Epithelial cell of proximal tubule (primary cell): ENCODE data around the gene NELL2. TPM values are rescaled to one million over a fixed set of nuclear protein-coding genes. Genes with fewer than 3 reads are reported as not detected.

Experiments
- DNase-seq: peaks from one replicate; pipeline ENCODE4 v3.0.0-alpha.2; 2011; ENCODE audit warnings: low read depth
- H3K4me3 ChIP-seq: 2 replicates; pipeline ENCODE4 v1.5.1; 2011; ENCODE audit warnings: low read depth, mild to moderate bottlenecking, low read length
- total RNA-seq: library from RNA; depleted of rRNA; stranded (reverse); fragments of >200 nt; gene quantifications from 2 replicates; pipeline ENCODE4 v1.2.3, GENCODE V29; 2015
- TF ChIP-seq, protein P1 (sequence below): conservative IDR thresholded peaks from 2 replicates; pipeline ENCODE4 v1.5.1; 2012; ENCODE audit warnings: low read depth, mild to moderate bottlenecking, low read length

Gene NELL2
- total RNA-seq, 1 donor from 2014 or later = 0.46 TPM

DNA sequence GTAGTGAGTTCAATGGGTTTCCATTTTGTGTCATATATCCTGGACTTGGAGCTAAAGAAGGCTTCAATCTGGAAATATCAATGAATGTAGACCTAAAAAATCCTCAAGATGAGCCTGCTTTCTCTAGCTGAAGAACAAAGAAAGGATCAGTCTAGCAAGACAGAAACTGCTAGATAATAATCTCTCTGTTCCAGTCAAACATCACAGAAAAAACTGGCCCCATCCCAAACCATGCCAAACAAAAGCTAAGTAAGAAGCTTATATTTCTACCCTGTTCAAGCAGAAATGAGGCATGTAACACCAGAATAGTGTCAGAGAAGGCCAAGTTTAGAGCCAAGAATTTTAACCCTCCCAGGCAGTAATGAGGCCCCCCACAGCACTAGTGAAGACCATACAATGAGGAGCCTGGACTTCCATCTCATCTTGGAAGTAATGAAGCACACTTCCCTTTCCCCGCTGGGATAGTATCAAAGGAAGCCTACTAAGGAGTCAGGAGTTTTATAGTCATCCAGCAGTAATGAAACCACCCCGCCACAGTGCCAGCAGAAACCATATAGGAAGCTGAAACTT is 95.8 kb downstream of the NELL2 start:
- H3K4me3 ChIP-seq = no peak overlapping the region
- DNase-seq = no peak
- TF ChIP-seq, protein P1, sequence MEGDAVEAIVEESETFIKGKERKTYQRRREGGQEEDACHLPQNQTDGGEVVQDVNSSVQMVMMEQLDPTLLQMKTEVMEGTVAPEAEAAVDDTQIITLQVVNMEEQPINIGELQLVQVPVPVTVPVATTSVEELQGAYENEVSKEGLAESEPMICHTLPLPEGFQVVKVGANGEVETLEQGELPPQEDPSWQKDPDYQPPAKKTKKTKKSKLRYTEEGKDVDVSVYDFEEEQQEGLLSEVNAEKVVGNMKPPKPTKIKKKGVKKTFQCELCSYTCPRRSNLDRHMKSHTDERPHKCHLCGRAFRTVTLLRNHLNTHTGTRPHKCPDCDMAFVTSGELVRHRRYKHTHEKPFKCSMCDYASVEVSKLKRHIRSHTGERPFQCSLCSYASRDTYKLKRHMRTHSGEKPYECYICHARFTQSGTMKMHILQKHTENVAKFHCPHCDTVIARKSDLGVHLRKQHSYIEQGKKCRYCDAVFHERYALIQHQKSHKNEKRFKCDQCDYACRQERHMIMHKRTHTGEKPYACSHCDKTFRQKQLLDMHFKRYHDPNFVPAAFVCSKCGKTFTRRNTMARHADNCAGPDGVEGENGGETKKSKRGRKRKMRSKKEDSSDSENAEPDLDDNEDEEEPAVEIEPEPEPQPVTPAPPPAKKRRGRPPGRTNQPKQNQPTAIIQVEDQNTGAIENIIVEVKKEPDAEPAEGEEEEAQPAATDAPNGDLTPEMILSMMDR = no peak

DNA sequence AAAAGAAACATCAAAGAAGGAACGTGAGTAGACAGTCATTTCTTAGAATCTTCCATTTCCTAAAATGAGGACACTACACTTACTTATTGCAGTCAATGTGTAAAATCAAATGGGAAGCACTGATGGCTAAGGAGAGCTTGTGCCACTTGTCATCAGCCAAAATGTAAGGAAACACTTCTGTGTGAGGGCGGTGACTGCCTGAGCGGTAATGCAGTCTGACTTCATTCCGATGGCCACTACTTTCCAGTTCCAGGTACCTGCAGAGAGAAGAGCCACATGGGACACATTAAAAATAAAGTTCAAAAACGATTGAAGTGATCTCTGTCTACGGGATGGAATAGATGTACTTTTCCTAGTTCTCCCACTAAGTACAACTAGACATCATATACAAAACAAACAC is 96.3 kb downstream of the NELL2 start:
- no peak overlapping the region for H3K4me3 ChIP-seq
- DNase-seq = no peak
- TF ChIP-seq, protein P1 = no peak

DNA sequence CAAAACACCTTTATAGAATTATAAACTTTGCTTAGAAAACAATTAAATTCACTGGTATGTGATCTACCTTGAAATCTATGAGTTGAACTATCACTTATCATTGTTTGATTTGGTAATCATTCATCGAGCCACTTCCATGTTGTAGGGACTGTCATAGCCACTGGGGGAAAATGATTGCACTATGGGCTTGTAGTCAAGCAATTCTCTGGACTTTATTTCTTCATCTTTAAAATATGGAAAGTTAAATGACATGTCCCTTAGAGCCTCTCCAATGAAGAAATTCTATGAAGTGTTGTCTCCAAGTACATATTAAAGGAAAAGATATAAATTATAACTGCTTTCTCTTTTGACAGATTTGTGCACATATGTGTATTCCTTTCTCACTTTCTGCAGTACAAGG is 97.3 kb downstream of the NELL2 start:
- DNase-seq = no peak
- H3K4me3 ChIP-seq = no peak overlapping the region

DNA sequence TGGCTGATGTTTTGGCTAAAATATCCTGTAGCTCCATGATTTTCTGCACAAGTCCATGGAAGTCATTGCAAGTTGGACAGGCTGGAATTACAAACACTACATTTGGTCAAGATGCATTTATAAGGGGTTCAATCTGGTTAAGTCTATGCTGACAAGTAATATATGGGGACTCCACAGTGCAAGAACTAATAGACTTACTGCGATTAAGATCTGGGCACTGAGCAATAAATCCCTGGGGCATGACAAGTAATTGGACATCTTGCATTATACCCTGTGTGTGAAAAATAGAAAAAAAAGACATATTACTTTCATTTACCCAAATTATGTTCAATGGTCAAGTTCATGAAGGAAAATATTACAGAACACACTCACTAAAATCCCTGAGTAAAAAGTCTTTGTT is 99.1 kb downstream of the NELL2 start:
- no peak for DNase-seq
- no peak overlapping the region for H3K4me3 ChIP-seq
- TF ChIP-seq, protein P1 = no peak

More for the DNA sequence above, 97.3 kb downstream of the NELL2 start:
- TF ChIP-seq, protein P1 = peak; percentile 5

DNA sequence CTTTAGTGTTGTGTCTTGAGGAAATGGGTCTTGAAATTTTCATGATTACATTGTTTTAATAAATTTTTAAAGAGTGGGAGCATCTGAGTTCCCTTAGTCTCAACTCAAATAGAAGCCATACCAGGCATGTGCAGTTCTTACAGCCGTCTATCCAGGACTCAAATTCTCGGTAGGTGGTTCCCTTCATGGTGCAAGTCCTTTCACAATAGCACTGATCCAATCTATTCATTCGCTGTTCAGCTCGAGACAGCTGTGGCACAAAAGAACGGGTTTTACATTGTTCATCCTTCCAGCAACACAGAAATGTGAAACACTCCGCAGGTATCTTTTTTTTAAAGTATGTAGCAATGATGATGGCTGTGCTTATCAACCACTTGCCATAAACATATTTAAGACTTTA is 100.2 kb downstream of the NELL2 start:
- no peak overlapping the region for H3K4me3 ChIP-seq
- TF ChIP-seq, protein P1 = no peak
- DNase-seq = no peak

DNA sequence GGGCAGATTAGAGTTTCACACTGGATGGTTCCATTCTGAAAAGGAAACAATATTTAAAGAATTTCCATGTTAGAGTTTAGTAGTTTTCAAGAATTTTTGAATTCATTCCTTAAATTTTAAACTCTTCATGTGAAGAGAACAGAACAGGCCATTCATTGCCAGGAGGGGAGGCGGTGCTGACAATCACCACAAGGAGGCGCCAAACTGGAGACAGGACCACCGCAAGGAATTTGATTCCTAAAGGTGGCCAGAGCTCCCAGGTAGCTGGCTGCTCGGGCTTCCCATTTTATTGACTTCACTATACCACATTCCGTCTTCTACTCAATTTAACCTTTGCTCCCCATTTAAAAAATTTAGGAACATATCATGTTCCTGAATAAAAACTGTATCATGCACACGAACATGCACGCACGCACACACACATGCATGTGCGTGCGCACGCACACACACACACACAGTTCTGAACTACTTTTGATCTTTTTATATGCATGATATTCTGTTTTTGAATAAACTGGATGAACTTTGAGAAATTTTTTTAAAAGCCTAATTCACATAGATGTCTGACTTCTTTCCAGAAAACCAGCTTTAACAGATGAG is 101.2 kb downstream of the NELL2 start:
- TF ChIP-seq, protein P1 = peak; percentile 88
- DNase-seq = no peak
- H3K4me3 ChIP-seq = no peak overlapping the region

DNA sequence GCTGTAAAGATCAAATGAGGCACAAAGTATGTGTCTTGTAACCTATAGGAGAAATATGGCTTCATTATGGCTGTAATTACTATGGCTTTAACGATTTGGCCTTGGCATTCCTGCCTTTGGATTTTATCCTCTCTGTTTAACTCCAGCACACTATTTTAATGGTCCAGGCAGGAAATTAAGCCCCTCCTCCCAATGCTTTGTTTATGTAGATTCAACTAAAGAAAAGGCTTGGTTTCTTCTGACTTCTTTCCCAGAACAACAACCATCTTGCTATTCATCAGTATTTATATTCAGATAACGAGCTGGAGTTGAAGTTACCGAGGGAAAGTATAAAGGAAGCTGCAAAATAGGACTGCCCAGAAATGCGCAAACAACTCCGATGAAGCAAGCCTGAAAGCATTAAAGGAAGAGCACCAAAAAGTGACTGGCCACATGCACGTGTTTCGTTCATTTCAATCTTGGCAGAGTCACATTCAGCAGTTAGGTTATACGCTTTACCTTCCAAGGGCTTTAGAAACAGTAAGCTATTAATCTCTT is 104.6 kb downstream of the NELL2 start:
- no peak overlapping the region for H3K4me3 ChIP-seq
- DNase-seq = no peak
- TF ChIP-seq, protein P1 = no peak
